Activated CD8-positive, alpha-beta T cell treated with anti-CD3 and anti-CD28 coated beads for 36 hours (primary cell): ENCODE measurements around the gene MOB3B. TPM values are rescaled to one million over a fixed set of nuclear protein-coding genes. Genes with fewer than 3 reads are reported as not detected.

Experiments
- ATAC-seq: fragments of 200-7000 bp; cut with Tn5 transposase; one replicate; pipeline ENCODE4 v1.10.0; 2021; ENCODE audit warnings: mild to moderate bottlenecking, moderate library complexity
- CTCF ChIA-PET: fragments of 350-600 bp; sonication (Branson Sonifier 250); formaldehyde crosslinking; loops from one replicate; lab custom pipeline; 2021; ENCODE audit warnings: antibody characterized with exemption; lab: Charles Lee
- POLR2A ChIA-PET: fragments of 350-600 bp; sonication (Branson Sonifier 250); formaldehyde crosslinking; loops from one replicate; lab custom pipeline; 2021; ENCODE audit warnings: antibody characterized with exemption; lab: Charles Lee
- DNase-seq: peaks from one replicate; pipeline ENCODE4 v3.0.0-alpha.2; 2020
- H3K27ac Mint-ChIP-seq: one replicate; pipeline ENCODE4 v1.8.0; 2021; ENCODE audit warnings: mild to moderate bottlenecking, mixed read lengths
- H3K27me3 Mint-ChIP-seq: one replicate; pipeline ENCODE4 v1.8.0; 2021; ENCODE audit warnings: mixed read lengths
- H3K36me3 Mint-ChIP-seq: one replicate; pipeline ENCODE4 v1.8.0; 2021; ENCODE audit warnings: low read depth, mixed read lengths
- H3K4me1 Mint-ChIP-seq: one replicate; pipeline ENCODE4 v1.8.0; 2021; ENCODE audit warnings: low read depth, mixed read lengths
- H3K4me3 Mint-ChIP-seq: one replicate; pipeline ENCODE4 v1.8.0; 2021; ENCODE audit warnings: mild to moderate bottlenecking, moderate library complexity, mixed read lengths
- H3K9me3 Mint-ChIP-seq: one replicate; pipeline ENCODE4 v1.8.0; 2021; ENCODE audit warnings: mixed read lengths
- CTCF ChIP-seq: fragments of 200-600 bp; IDR thresholded peaks from one replicate; pipeline ENCODE4 v1.8.0; 2022; ENCODE audit warnings: antibody characterized with exemption, mild to moderate bottlenecking
- intact Hi-C: fragments of 100-400 bp; cut with micrococcal nuclease; formaldehyde crosslinking; loops from one replicate; pipeline ENCODE4 v1.10.0; 2022
- total RNA-seq, 2 experiments: library from RNA; stranded (reverse); gene quantifications; one replicate each; pipeline ENCODE4 v1.2.3, GENCODE V29; 2021

MOB3B gene
- total RNA-seq, 2 experiments from 2014 or later = 0.47 to 0.67 TPM

- no peak for DNase-seq
- H3K4me3 Mint-ChIP-seq = no peak overlapping the region
- no peaks in the 10 kb centered on the region for H3K9me3 Mint-ChIP-seq
- ATAC-seq = no peak
- TF ChIP-seq CTCF = no peak
- ChIA-PET CTCF (interaction anchor here (2.1 kb wide), 1 partner anchor 201 kb away, joined by 7 read pairs; no protein-coding TSS in a partner anchor), POLR2A (no interaction called here)
- H3K27me3 Mint-ChIP-seq = no peaks in the 10 kb centered on the region
- no peak overlapping the region for H3K27ac Mint-ChIP-seq
- intact Hi-C loops = no loop called here
- H3K36me3 Mint-ChIP-seq = no peaks in the 10 kb centered on the region
- peaks cover 3% of the 10 kb centered on the region for H3K4me1 Mint-ChIP-seq
These were observed 4.5 kb upstream of the MOB3B start for GRCh38 chr9:27534131-27534530.

- H3K9me3 Mint-ChIP-seq = no peaks in the 10 kb centered on the region
- H3K36me3 Mint-ChIP-seq = no peaks in the 10 kb centered on the region
- DNase-seq = no peak
- no peak overlapping the region for H3K27ac Mint-ChIP-seq
- H3K4me1 Mint-ChIP-seq = peaks cover 5% of the 10 kb centered on the region
- TF ChIP-seq CTCF = no peak
- POLR2A ChIA-PET = no interaction called here
- no peak overlapping the region for H3K4me3 Mint-ChIP-seq
- H3K27me3 Mint-ChIP-seq = no peaks in the 10 kb centered on the region
- intact Hi-C loops = no loop called here
- ATAC-seq = no peak
- CTCF ChIA-PET = interaction anchor here (2.1 kb wide), 1 partner anchor 200 kb away, joined by 7 read pairs; no protein-coding TSS in a partner anchor
These were observed 3.7 kb upstream of the MOB3B start for GRCh38 chr9:27533311-27533710.

- no peaks in the 10 kb centered on the region for H3K9me3 Mint-ChIP-seq
- DNase-seq = no peak
- no peak overlapping the region for H3K27ac Mint-ChIP-seq
- H3K4me1 Mint-ChIP-seq = peaks cover 10% of the 10 kb centered on the region
- no peaks in the 10 kb centered on the region for H3K36me3 Mint-ChIP-seq
- intact Hi-C loops = no loop called here
- H3K27me3 Mint-ChIP-seq = peaks cover 6% of the 10 kb centered on the region
- ATAC-seq = no peak
- TF ChIP-seq CTCF = no peak
- H3K4me3 Mint-ChIP-seq = no peak overlapping the region
- CTCF ChIA-PET = no interaction called here
- POLR2A ChIA-PET = no interaction called here
These were observed 2.4 kb upstream of the MOB3B start for GRCh38 chr9:27532046-27532445.

GRCh38 chr9:27530915-27531755, 1.5 kb upstream of the MOB3B start:
- intact Hi-C loops = no loop called here
- Mint-ChIP-seq H3K36me3 (no peaks in the 10 kb centered on the region), H3K4me3 (no peak overlapping the region), H3K27ac (no peak overlapping the region), H3K4me1 (peaks cover 10% of the 10 kb centered on the region), H3K27me3 (peaks cover 13% of the 10 kb centered on the region), H3K9me3 (no peaks in the 10 kb centered on the region)
- ChIA-PET POLR2A (interaction anchor here (0.6 kb wide), 1 partner anchor 285 kb away, joined by 3 read pairs; no protein-coding TSS in a partner anchor), CTCF (interaction anchor here (1.0 to 3.1 kb wide), 5 partner anchors 14 to 203 kb away, joined by 3 to 65 read pairs (median 6); no protein-coding TSS in a partner anchor)
- ATAC-seq (no peak), DNase-seq (no peak)
- TF ChIP-seq CTCF = no peak

- ATAC-seq (peak; percentile 79), DNase-seq (peak; percentile 74)
- POLR2A ChIA-PET = interaction anchor here (1.5 kb wide), 1 partner anchor 44 kb away, joined by 3 read pairs; the partner anchor contains the start of gene C9orf72
- H3K4me3 Mint-ChIP-seq = peak overlapping the region; percentile 82
- CTCF ChIA-PET = interaction anchor here (0.6 to 3.1 kb wide), 29 partner anchors 8 to 201 kb away, joined by 3 to 65 read pairs (median 5); no protein-coding TSS in a partner anchor
- no peaks in the 10 kb centered on the region for H3K9me3 Mint-ChIP-seq
- no peaks in the 10 kb centered on the region for H3K36me3 Mint-ChIP-seq
- H3K27ac Mint-ChIP-seq = peak overlapping the region; percentile 66
- intact Hi-C loops = loop anchor here (1.0 kb wide), 1 partner anchor 196 kb away; no protein-coding TSS in a partner anchor
- peaks cover 13% of the 10 kb centered on the region for H3K27me3 Mint-ChIP-seq
- TF ChIP-seq CTCF = no peak
- H3K4me1 Mint-ChIP-seq = peaks cover 10% of the 10 kb centered on the region
These were observed 713 bp downstream of the MOB3B start for GRCh38 chr9:27528886-27529315.
